ENCODE data around the gene TCF25.

The TCF25 gene

GRCh38 chr16:89949756-89950155, 76.4 kb downstream of the TCF25 start:
- no peak for DNase-seq

- no peak for DNase-seq
Measured at GRCh38 chr16:89951509-89951908, 78.1 kb downstream of the TCF25 start.

- DNase-seq: no peak
Measured at GRCh38 chr16:89952049-89952448, 78.7 kb downstream of the TCF25 start.

GRCh38 chr16:89952551-89952950, 79.2 kb downstream of the TCF25 start:
- DNase-seq: no peak

GRCh38 chr16:89953671-89954406, 80.4 kb downstream of the TCF25 start:
- DNase-seq: no peak

- DNase-seq: no peak
Measured at GRCh38 chr16:89954462-89954861, 81.1 kb downstream of the TCF25 start.

GRCh38 chr16:89955001-89955685, 81.8 kb downstream of the TCF25 start:
- no peak for DNase-seq

GRCh38 chr16:89956505-89957215, 83.3 kb downstream of the TCF25 start:
- DNase-seq: no peak

GRCh38 chr16:89957216-89957785, 83.9 kb downstream of the TCF25 start:
- no peak for DNase-seq

GRCh38 chr16:89958068-89958467, 84.7 kb downstream of the TCF25 start:
- DNase-seq: peak; percentile 45

GRCh38 chr16:89958596-89958995, 85.2 kb downstream of the TCF25 start:
- DNase-seq: no peak

GRCh38 chr16:89960966-89961365, 87.6 kb downstream of the TCF25 start:
- DNase-seq: no peak

Data from CD4-positive, alpha-beta T cell treated with Interferon gamma for 1 hour (primary cell).